H1 (cell line): ENCODE data around the gene SIX1. TPM values are rescaled to one million over a fixed set of nuclear protein-coding genes. Genes with fewer than 3 reads are reported as not detected.
A peak's percentile ranks its signal among the peaks of the same experiment; 100 is the strongest.

Source experiments
- CTCF ChIA-PET: fragments of 300-600 bp; sonication (Branson Sonifier 250); formaldehyde crosslinking; loops from one replicate; lab custom pipeline; 2021; ENCODE audit not compliant: partially characterized antibody; lab: Charles Lee
- POLR2A ChIA-PET: fragments of 300-600 bp; sonication (Branson Sonifier 250); formaldehyde crosslinking; loops from one replicate; lab custom pipeline; 2021; ENCODE audit warnings: inconsistent platforms; ENCODE audit not compliant: partially characterized antibody; lab: Charles Lee
- DNase-seq, 2 experiments: peaks; one replicate each; pipeline versions ENCODE4 v3.0.0 to v3.0.0-alpha.2; 2010 to 2022; ENCODE audit warnings: low spot score in 2 of 2, low read depth in 1 of 2, mixed read lengths in 1 of 2
- FAIRE-seq: peaks from 2 replicates; lab custom pipeline; 2011; peaks lifted over from hg19 to GRCh38; lab: Jason Lieb, UNC
- H2AFZ ChIP-seq: 2 replicates; pipeline ENCODE4 v1.8.1; 2012; ENCODE audit warnings: low read length, inconsistent platforms
- H2AK5ac ChIP-seq: 2 replicates; pipeline ENCODE4 v1.6.1; 2013; ENCODE audit warnings: low read depth, low read length
- H2BK120ac ChIP-seq: replicated peaks from 2 replicates; pipeline ENCODE3; 2013; ENCODE audit warnings: low read depth, low read length, inconsistent platforms
- H2BK12ac ChIP-seq: 2 replicates; pipeline ENCODE4 v1.6.1; 2013; ENCODE audit warnings: low read depth, low read length
- H2BK15ac ChIP-seq: 2 replicates; pipeline ENCODE4 v1.6.1; 2013; ENCODE audit warnings: low read length
- H2BK20ac ChIP-seq: 2 replicates; pipeline ENCODE4 v1.6.1; 2013; ENCODE audit warnings: low read length
- H2BK5ac ChIP-seq: 2 replicates; pipeline ENCODE4 v1.6.1; 2013; ENCODE audit warnings: low read depth, low read length
- H3K14ac ChIP-seq: 2 replicates; pipeline ENCODE4 v1.6.1; 2013; ENCODE audit warnings: inconsistent platforms; ENCODE audit not compliant: insufficient read length
- H3K18ac ChIP-seq: 2 replicates; pipeline ENCODE4 v1.6.1; 2013; ENCODE audit warnings: low read length; ENCODE audit errors: extremely low read depth
- H3K23ac ChIP-seq: 2 replicates; pipeline ENCODE4 v1.6.1; 2013; ENCODE audit warnings: inconsistent platforms; ENCODE audit not compliant: insufficient read length
- H3K23me2 ChIP-seq: 2 replicates; pipeline ENCODE4 v1.6.1; 2013; ENCODE audit warnings: low read depth, low read length
- H3K27ac ChIP-seq: 2 replicates; pipeline ENCODE4 v1.6.1; 2011; ENCODE audit warnings: low read depth, low read length, inconsistent platforms
- H3K27me3 ChIP-seq, 4 experiments: replicated peaks in 1 of 4; 1 replicate in 1 of 4; 2 replicates in 3 of 4; pipeline versions ENCODE4 v1.6.1 to v1.8.1; 2011 to 2013; ENCODE audit warnings: low read length in 3 of 4, mild to moderate bottlenecking in 3 of 4, inconsistent platforms in 2 of 4, mixed read lengths in 2 of 4, moderate library complexity in 1 of 4; ENCODE audit not compliant: control insufficient read depth in 3 of 4, insufficient read depth in 3 of 4; ENCODE audit errors: extremely low read depth in 1 of 4
- H3K36me3 ChIP-seq, 4 experiments: 2 replicates each; pipeline versions ENCODE4 v1.6.1 to v1.8.1; 2011 to 2013; ENCODE audit warnings: mild to moderate bottlenecking in 4 of 4, low read length in 3 of 4, moderate library complexity in 2 of 4, control low read depth in 1 of 4, inconsistent platforms in 1 of 4; ENCODE audit not compliant: insufficient read depth in 4 of 4, control insufficient read depth in 2 of 4
- H3K4ac ChIP-seq: replicated peaks from 2 replicates; pipeline ENCODE3; 2013; ENCODE audit warnings: low read length, low read depth, mixed read lengths, inconsistent platforms; ENCODE audit not compliant: insufficient read length
- H3K4me1 ChIP-seq, 4 experiments: replicated peaks in 1 of 4; 1 replicate in 1 of 4; 2 replicates in 3 of 4; pipeline versions ENCODE4 v1.6.1 to v1.8.1; 2011 to 2013; ENCODE audit warnings: low read length in 3 of 4, inconsistent platforms in 2 of 4, mixed read lengths in 1 of 4; ENCODE audit not compliant: insufficient read depth in 4 of 4, control insufficient read depth in 3 of 4
- H3K4me2 ChIP-seq, 2 experiments: 2 replicates each; pipeline versions ENCODE4 v1.6.1 to v1.8.1; 2011 to 2013; ENCODE audit warnings: low read depth in 2 of 2, low read length in 2 of 2, control low read depth in 1 of 2, inconsistent platforms in 1 of 2, mild to moderate bottlenecking in 1 of 2; ENCODE audit not compliant: insufficient read depth in 1 of 2
- H3K4me3 ChIP-seq, 4 experiments: fragments of 200-600, 300-600 bp in 1 of 4; sonication (generic), shearing (Covaris generic), sonication (Bioruptor Twin) in 1 of 4; 2 replicates each; pipeline versions ENCODE4 v1.5.1 to v1.8.1; 2011 to 2016; ENCODE audit warnings: low read length in 4 of 4, low read depth in 3 of 4, control low read depth in 2 of 4, inconsistent platforms in 2 of 4, mild to moderate bottlenecking in 2 of 4, mixed read lengths in 1 of 4, moderate library complexity in 1 of 4; ENCODE audit not compliant: insufficient read depth in 2 of 4; ENCODE audit errors: extremely low read depth in 1 of 4
- H3K56ac ChIP-seq: replicated peaks from 2 replicates; pipeline ENCODE3; 2013; ENCODE audit warnings: low read depth, mild to moderate bottlenecking, mixed read lengths, low read length, inconsistent platforms; ENCODE audit not compliant: insufficient read length
- H3K79me1 ChIP-seq: 2 replicates; pipeline ENCODE4 v1.6.1; 2013; ENCODE audit warnings: low read depth, low read length, control low read depth
- H3K79me2 ChIP-seq, 2 experiments: 2 replicates each; pipeline versions ENCODE4 v1.6.1 to v1.8.1; 2012 to 2013; ENCODE audit warnings: low read length in 2 of 2, mild to moderate bottlenecking in 2 of 2, inconsistent platforms in 1 of 2; ENCODE audit not compliant: insufficient read depth in 2 of 2, control insufficient read depth in 1 of 2
- H3K9ac ChIP-seq, 4 experiments: replicated peaks in 1 of 4; 1 replicate in 1 of 4; 2 replicates in 3 of 4; pipeline versions ENCODE4 v1.6.1 to v1.8.1; 2011 to 2013; ENCODE audit warnings: low read depth in 3 of 4, low read length in 3 of 4, control low read depth in 2 of 4, mild to moderate bottlenecking in 2 of 4, moderate library complexity in 2 of 4, inconsistent platforms in 1 of 4; ENCODE audit errors: extremely low read depth in 1 of 4
- H3K9me3 ChIP-seq, 2 experiments: 2 replicates each; pipeline versions ENCODE4 v1.6.1 to v1.8.1; 2012 to 2013; ENCODE audit warnings: mild to moderate bottlenecking in 2 of 2, moderate library complexity in 2 of 2, control low read depth in 1 of 2, inconsistent platforms in 1 of 2, low read depth in 1 of 2, low read length in 1 of 2, mixed read lengths in 1 of 2; ENCODE audit not compliant: insufficient read depth in 2 of 2
- H4K20me1 ChIP-seq, 2 experiments: replicated peaks in 1 of 2; 2 replicates each; pipeline versions ENCODE3 to v1.8.1; 2011 to 2013; ENCODE audit warnings: inconsistent platforms in 2 of 2, low read length in 2 of 2, mild to moderate bottlenecking in 1 of 2; ENCODE audit not compliant: insufficient read depth in 2 of 2, control insufficient read depth in 1 of 2
- H4K5ac ChIP-seq: 2 replicates; pipeline ENCODE4 v1.6.1; 2013; ENCODE audit warnings: low read length, low read depth, mixed read lengths, inconsistent platforms; ENCODE audit not compliant: insufficient read length
- H4K8ac ChIP-seq: 2 replicates; pipeline ENCODE4 v1.8.0; 2013; ENCODE audit warnings: mild to moderate bottlenecking, moderate library complexity, low read length, inconsistent platforms; ENCODE audit not compliant: insufficient read depth; ENCODE audit errors: extremely low read depth
- H4K91ac ChIP-seq: replicated peaks from 2 replicates; pipeline ENCODE3; 2013; ENCODE audit warnings: low read length, mixed read lengths, inconsistent platforms; ENCODE audit not compliant: insufficient read length
- CTCF ChIP-seq, 3 experiments: IDR thresholded peaks; 1 replicate in 2 of 3; 2 replicates in 1 of 3; pipeline versions ENCODE4 v1.5.1 to v1.6.1; 2011; ENCODE audit warnings: low read length in 3 of 3, mild to moderate bottlenecking in 3 of 3, inconsistent platforms in 2 of 3, low read depth in 1 of 3, moderate library complexity in 1 of 3; ENCODE audit not compliant: insufficient read depth in 1 of 3; ENCODE audit errors: control extremely low read depth in 1 of 3
- HDAC2 ChIP-seq, 2 experiments: fragments of 300-600 bp in 1 of 2; sonication (generic) in 1 of 2; IDR thresholded peaks; 2 replicates each; pipeline ENCODE4 v1.6.1; 2011 to 2012; ENCODE audit warnings: low read depth in 2 of 2, low read length in 2 of 2, mild to moderate bottlenecking in 2 of 2, moderate library complexity in 2 of 2, borderline replicate concordance in 1 of 2, inconsistent platforms in 1 of 2
- NRF1 ChIP-seq: IDR thresholded peaks from 2 replicates; pipeline ENCODE4 v1.6.1; 2011; ENCODE audit warnings: mild to moderate bottlenecking, low read depth, low read length, improper control_type of control experiment
- SAP30 ChIP-seq: fragments of 300-600 bp; sonication (generic); IDR thresholded peaks from 2 replicates; pipeline ENCODE4 v1.7.1; 2012; ENCODE audit warnings: low read length, moderate library complexity, mild to moderate bottlenecking, inconsistent platforms; ENCODE audit not compliant: insufficient read depth, insufficient replicate concordance
- SIX5 ChIP-seq: IDR thresholded peaks from 2 replicates; pipeline ENCODE4 v1.6.1; 2011; ENCODE audit warnings: mild to moderate bottlenecking, low read depth, low read length
- SP4 ChIP-seq: IDR thresholded peaks from 2 replicates; pipeline ENCODE4 v1.6.1; 2012; ENCODE audit warnings: low read length, inconsistent platforms
- TAF7 ChIP-seq: optimal IDR thresholded peaks from 2 replicates; pipeline ENCODE3; 2011; ENCODE audit warnings: low read depth, mild to moderate bottlenecking, inconsistent platforms, low read length, moderate library complexity, borderline replicate concordance
- YY1 ChIP-seq: IDR thresholded peaks from 2 replicates; pipeline ENCODE4 v1.6.1; 2011; ENCODE audit warnings: low read depth, mild to moderate bottlenecking, low read length
- ZNF274 ChIP-seq: IDR thresholded peaks from 2 replicates; pipeline ENCODE4 v1.7.0; 2012; ENCODE audit warnings: low read length, borderline replicate concordance; ENCODE audit errors: extremely low read depth
- WGBS, 2 experiments: shearing (Covaris generic) in 1 of 2; methylation state at CpG; one replicate each; pipeline versions ENCODE4 v1.1.6 to v1.1.7; 2013 to 2015; ENCODE audit warnings: low lambda C conversion rate in 2 of 2, mixed read lengths in 2 of 2, inconsistent platforms in 1 of 2, low coverage in 1 of 2, missing lambda C conversion rate in 1 of 2; ENCODE audit not compliant: insufficient replicate concordance in 2 of 2, insufficient coverage in 1 of 2, insufficient read length in 1 of 2; ENCODE audit errors: extremely low coverage in 1 of 2, missing lambda C conversion rate in 1 of 2; 5-methylcytosine and 5-hydroxymethylcytosine counted together
- polyA plus RNA-seq, 7 experiments: library from polyadenylated mRNA; depleted of rRNA in 3 of 7; stranded (reverse) in 5 of 7; unstranded in 2 of 7; fragments of >200 nt in 5 of 7; fragments of 200-250 nt in 2 of 7; gene quantifications; 1 replicate in 5 of 7; 2 replicates in 1 of 7; 4 replicates in 1 of 7; pipeline versions ENCODE4 v1.2.1 to v1.2.3, GENCODE V29; 2011 to 2013; ENCODE audit warnings: missing spikeins in 2 of 7, mixed read lengths in 2 of 7
- total RNA-seq: library from RNA; stranded (reverse); fragmentation: NEBNext Ultra II Directional; extraction: Animal tissue kit (Norgen Biotek cat#: 25700); gene quantifications from 2 replicates; pipeline ENCODE4 v1.2.1, GENCODE V29; 2021

The SIX1 gene
- total and polyA plus RNA-seq, 2 of the 8 experiments (the other 6 are each of a cell fraction or from before 2014, with no cell fraction given) = 0.03 to 0.69 TPM

- Histone ChIP-seq H4K5ac (no peak overlapping the region), H3K4me2 (peak overlapping the region in 1 of 2 experiments; percentile 84; a peak in 2 of 4 replicates), H3K9ac (no peak overlapping the region; a peak in 1 of 7 replicates), H3K27me3 (peaks cover 35 to 58% (median 54%) of the 10 kb centered on the region in 4 experiments), H2BK5ac (no peak overlapping the region), H4K8ac (no peak overlapping the region), H3K23ac (no peak overlapping the region), H2AFZ (no peak overlapping the region), H3K9me3 (no peaks in the 10 kb centered on the region), H3K4me3 (peak overlapping the region in 1 of 4 experiments; percentile 70; a peak in 1 of 8 replicates), H4K91ac (no peak overlapping the region), H3K4me1 (peaks cover 6 to 17% (median 11%) of the 10 kb centered on the region in 4 experiments), H3K56ac (no peak overlapping the region), H3K23me2 (peaks cover 21% of the 10 kb centered on the region), H3K79me2 (no peaks in the 10 kb centered on the region), H3K14ac (no peak overlapping the region), H2BK20ac (no peak overlapping the region), H3K18ac (no peak overlapping the region), H4K20me1 (peaks cover 0 to 5% of the 10 kb centered on the region in 2 experiments), H2AK5ac (no peak overlapping the region), H3K4ac (no peak overlapping the region), H3K79me1 (no peaks in the 10 kb centered on the region), H3K27ac (no peak overlapping the region), H2BK12ac (no peak overlapping the region), H2BK15ac (no peak overlapping the region), H2BK120ac (no peak overlapping the region), H3K36me3 (no peaks in the 10 kb centered on the region)
- ChIA-PET CTCF (interaction anchor here (0.7 to 1.9 kb wide), 5 partner anchors 10 to 63 kb away, joined by 3 to 6 read pairs (median 5); partner anchors contain the start of gene SIX1), POLR2A (interaction anchor here (0.8 to 2.4 kb wide), 3 partner anchors 60 to 595 kb away, joined by 3 to 7 read pairs (median 4); partner anchors contain the start of genes SLC38A6 and TRMT5)
- DNase-seq (no peak), FAIRE-seq (no peak)
- WGBS, 2 experiments = 53% methylated on average over 4 of the region's 4 CpGs; no CpG with 5 or more reads in 1 of the 2 experiments
- no peak for TF ChIP-seq NRF1
- TF ChIP-seq SIX5 = no peak
- TF ChIP-seq SP4 = no peak
- no peak for TF ChIP-seq YY1
- TF ChIP-seq TAF7 = no peak
- TF ChIP-seq ZNF274 = no peak
- TF ChIP-seq SAP30 = no peak
- no peak for TF ChIP-seq HDAC2 (IDR thresholded peaks at IDR 0.05; ENCODE audit: borderline replicate concordance in 1 of 2, low read depth in 2 of 2, low read length in 2 of 2)
- TF ChIP-seq CTCF (IDR thresholded peaks at IDR 0.05; ENCODE audit: control extremely low read depth in 1 of 3, insufficient read depth in 1 of 3, low read depth in 1 of 3, low read length in 3 of 3) = no peak
Observed at GRCh38 chr14:60658909-60659585, 9.8 kb upstream of the SIX1 start.
